ENCODE results near the gene PRKAR1B.

GRCh38 chr7:713139-713457, 14.0 kb downstream of the PRKAR1B start:
- TF ChIP-seq, protein P1, sequence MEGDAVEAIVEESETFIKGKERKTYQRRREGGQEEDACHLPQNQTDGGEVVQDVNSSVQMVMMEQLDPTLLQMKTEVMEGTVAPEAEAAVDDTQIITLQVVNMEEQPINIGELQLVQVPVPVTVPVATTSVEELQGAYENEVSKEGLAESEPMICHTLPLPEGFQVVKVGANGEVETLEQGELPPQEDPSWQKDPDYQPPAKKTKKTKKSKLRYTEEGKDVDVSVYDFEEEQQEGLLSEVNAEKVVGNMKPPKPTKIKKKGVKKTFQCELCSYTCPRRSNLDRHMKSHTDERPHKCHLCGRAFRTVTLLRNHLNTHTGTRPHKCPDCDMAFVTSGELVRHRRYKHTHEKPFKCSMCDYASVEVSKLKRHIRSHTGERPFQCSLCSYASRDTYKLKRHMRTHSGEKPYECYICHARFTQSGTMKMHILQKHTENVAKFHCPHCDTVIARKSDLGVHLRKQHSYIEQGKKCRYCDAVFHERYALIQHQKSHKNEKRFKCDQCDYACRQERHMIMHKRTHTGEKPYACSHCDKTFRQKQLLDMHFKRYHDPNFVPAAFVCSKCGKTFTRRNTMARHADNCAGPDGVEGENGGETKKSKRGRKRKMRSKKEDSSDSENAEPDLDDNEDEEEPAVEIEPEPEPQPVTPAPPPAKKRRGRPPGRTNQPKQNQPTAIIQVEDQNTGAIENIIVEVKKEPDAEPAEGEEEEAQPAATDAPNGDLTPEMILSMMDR (conservative IDR thresholded peaks at IDR 0.05 in 1 of 2, IDR thresholded peaks at IDR 0.05 in 1 of 2; ENCODE audit: extremely low read depth in 1 of 2, insufficient read depth in 1 of 2, low read depth in 1 of 2, low read length in 2 of 2): no peak
- TF ChIP-seq EZH2 (IDR thresholded peaks at IDR 0.05; ENCODE audit: borderline replicate concordance, low read length): no peak

Data from mammary epithelial cell (primary cell).